CD4-positive, alpha-beta T cell treated with Interleukin-6 for 4 hours (primary cell): ENCODE results near the gene PRRX2.
"Not testable (repeated sequence)": the region's sequence is repeated elsewhere in the genome, so short reads cannot be mapped to it uniquely, and the experiment has no call there.

Source experiments
- DNase-seq: peaks from one replicate; pipeline ENCODE4 v3.0.0-alpha.2; 2020; ENCODE audit warnings: mixed read lengths

PRRX2 gene

GRCh38 chr9:129665389-129665775 lies at the start of gene PRRX2:
TSS of gene PRRX2 (plus strand) at chr9:129665647. CDS start at chr9:129665868, 221 bp downstream.
- DNase-seq = peak; percentile 23

- DNase-seq = peak; percentile 20
Measured at GRCh38 chr9:129617167-129617566, 48.3 kb upstream of the PRRX2 start.

- peak; percentile 19 for DNase-seq
Measured at GRCh38 chr9:129619787-129620668, 45.4 kb upstream of the PRRX2 start.

- peak; percentile 1 for DNase-seq
Measured at GRCh38 chr9:129620669-129621295, 44.7 kb upstream of the PRRX2 start, which contains the start of gene C9orf50. TSS of gene C9orf50 (minus strand) at chr9:129621101. CDS start at chr9:129620574, 527 bp downstream.

- no peak for DNase-seq
Measured at GRCh38 chr9:129623331-129623730, 42.1 kb upstream of the PRRX2 start.

- DNase-seq = peak; percentile 81
Measured at GRCh38 chr9:129624168-129624759, 41.2 kb upstream of the PRRX2 start.

- peak; percentile 36 for DNase-seq
Measured at GRCh38 chr9:129624947-129625346, 40.5 kb upstream of the PRRX2 start.

- peak; percentile 83 for DNase-seq
Measured at GRCh38 chr9:129626079-129626624, 39.3 kb upstream of the PRRX2 start, which contains the start of gene NTMT1. TSS of gene NTMT1 (plus strand) at chr9:129626163. CDS start at chr9:129632704, 6,541 bp downstream.

GRCh38 chr9:129626625-129627284 lies 38.7 kb upstream of the PRRX2 start:
- DNase-seq = peak; percentile 42

- DNase-seq = peak; percentile 0
Measured at GRCh38 chr9:129627556-129628440, 37.6 kb upstream of the PRRX2 start.

GRCh38 chr9:129628709-129629108 lies 36.7 kb upstream of the PRRX2 start:
- DNase-seq = no peak

GRCh38 chr9:129629251-129629820 lies 36.1 kb upstream of the PRRX2 start:
- no peak for DNase-seq

- no peak for DNase-seq
Measured at GRCh38 chr9:129630967-129631673, 34.3 kb upstream of the PRRX2 start.

GRCh38 chr9:129631674-129632129 lies 33.7 kb upstream of the PRRX2 start:
- DNase-seq = no peak

- no peak for DNase-seq
Measured at GRCh38 chr9:129632460-129632859, 33.0 kb upstream of the PRRX2 start.

- no peak for DNase-seq
Measured at GRCh38 chr9:129633207-129633606, 32.2 kb upstream of the PRRX2 start.

- no peak for DNase-seq
Measured at GRCh38 chr9:129633848-129634247, 31.6 kb upstream of the PRRX2 start.

GRCh38 chr9:129635099-129636065 lies 30.1 kb upstream of the PRRX2 start:
- no peak for DNase-seq

GRCh38 chr9:129636343-129636742 lies 29.1 kb upstream of the PRRX2 start:
- DNase-seq = not testable (repeated sequence)
